Measurements from ENCODE around the gene CLCN7. TPM values are rescaled to one million over a fixed set of nuclear protein-coding genes. Genes with fewer than 3 reads are reported as not detected.

CLCN7 gene
- total RNA-seq, 2 donors from 2014 or later, result 42.4 to 61.5 TPM

GRCh38 chr16:1518626-1519135, 43.9 kb upstream of the CLCN7 start:
- Histone ChIP-seq H3K9me3 (no peaks in the 10 kb centered on the region), H3K27me3 (no peaks in the 10 kb centered on the region), H3K36me3 (no peaks in the 10 kb centered on the region), H3K4me1 (no peaks in the 10 kb centered on the region), H3K27ac (no peak overlapping the region), H3K4me3 (no peak overlapping the region), H3K9ac (ENCODE audit: low read depth in 2 of 2, low read length in 2 of 2) (no peak overlapping the region)
- intact Hi-C loops (cut with DNase I), result no loop called here
- DNase-seq, result no peak
- no peak for TF ChIP-seq CTCF (IDR thresholded peaks at IDR 0.05)

- no peak for TF ChIP-seq CTCF (IDR thresholded peaks at IDR 0.05)
- no peaks in the 10 kb centered on the region for H3K4me1 ChIP-seq
- no peaks in the 10 kb centered on the region for H3K9me3 ChIP-seq
- no peak overlapping the region for H3K4me3 ChIP-seq
- H3K36me3 ChIP-seq, result no peaks in the 10 kb centered on the region
- DNase-seq, result no peak
- intact Hi-C loops (cut with DNase I), result no loop called here
- H3K27ac ChIP-seq, result no peak overlapping the region
- no peaks in the 10 kb centered on the region for H3K27me3 ChIP-seq
- H3K9ac ChIP-seq (ENCODE audit: low read depth in 2 of 2, low read length in 2 of 2), result no peak overlapping the region
These were observed 39.7 kb upstream of the CLCN7 start for GRCh38 chr16:1514507-1514906.

GRCh38 chr16:1512774-1513173, 37.9 kb upstream of the CLCN7 start:
- TF ChIP-seq CTCF (IDR thresholded peaks at IDR 0.05), result no peak
- Histone ChIP-seq H3K27ac (no peak overlapping the region), H3K9me3 (no peaks in the 10 kb centered on the region), H3K4me3 (no peak overlapping the region), H3K27me3 (no peaks in the 10 kb centered on the region), H3K4me1 (no peaks in the 10 kb centered on the region), H3K9ac (ENCODE audit: low read depth in 2 of 2, low read length in 2 of 2) (no peak overlapping the region), H3K36me3 (no peaks in the 10 kb centered on the region)
- DNase-seq, result no peak
- intact Hi-C loops (cut with DNase I), result no loop called here

- intact Hi-C loops (cut with DNase I), result no loop called here
- TF ChIP-seq CTCF (IDR thresholded peaks at IDR 0.05), result no peak
- no peak overlapping the region for H3K9ac ChIP-seq (ENCODE audit: low read depth in 2 of 2, low read length in 2 of 2)
- H3K4me3 ChIP-seq, result no peak overlapping the region
- H3K9me3 ChIP-seq, result no peaks in the 10 kb centered on the region
- no peaks in the 10 kb centered on the region for H3K27me3 ChIP-seq
- H3K36me3 ChIP-seq, result no peaks in the 10 kb centered on the region
- no peaks in the 10 kb centered on the region for H3K4me1 ChIP-seq
- H3K27ac ChIP-seq, result no peak overlapping the region
- no peak for DNase-seq
These were observed 37.1 kb upstream of the CLCN7 start for GRCh38 chr16:1511662-1512569.

GRCh38 chr16:1510941-1511351, 36.1 kb upstream of the CLCN7 start:
- Histone ChIP-seq H3K9me3 (no peaks in the 10 kb centered on the region), H3K4me3 (no peak overlapping the region), H3K4me1 (no peaks in the 10 kb centered on the region), H3K36me3 (no peaks in the 10 kb centered on the region), H3K9ac (ENCODE audit: low read depth in 2 of 2, low read length in 2 of 2) (no peak overlapping the region), H3K27ac (no peak overlapping the region), H3K27me3 (no peaks in the 10 kb centered on the region)
- DNase-seq, result no peak
- intact Hi-C loops (cut with DNase I), result no loop called here
- TF ChIP-seq CTCF (IDR thresholded peaks at IDR 0.05), result no peak
